GM23248 (cell line): ENCODE measurements around the gene BOLA1.

ENCODE experiments used
- EZH2 ChIP-seq: fragments of 200-600 bp; sonication (generic); IDR thresholded peaks from 2 replicates; pipeline ENCODE4 v1.6.1; 2018; ENCODE audit warnings: antibody characterized with exemption, mild to moderate bottlenecking; ENCODE audit not compliant: insufficient read depth, poor library complexity, severe bottlenecking
- EZH2phosphoT487 ChIP-seq: fragments of 200-600 bp; sonication (generic); IDR thresholded peaks from 2 replicates; pipeline ENCODE4 v1.6.1; 2018; ENCODE audit warnings: antibody characterized with exemption, moderate library complexity, mild to moderate bottlenecking, low read depth; ENCODE audit not compliant: insufficient read depth

DNA sequence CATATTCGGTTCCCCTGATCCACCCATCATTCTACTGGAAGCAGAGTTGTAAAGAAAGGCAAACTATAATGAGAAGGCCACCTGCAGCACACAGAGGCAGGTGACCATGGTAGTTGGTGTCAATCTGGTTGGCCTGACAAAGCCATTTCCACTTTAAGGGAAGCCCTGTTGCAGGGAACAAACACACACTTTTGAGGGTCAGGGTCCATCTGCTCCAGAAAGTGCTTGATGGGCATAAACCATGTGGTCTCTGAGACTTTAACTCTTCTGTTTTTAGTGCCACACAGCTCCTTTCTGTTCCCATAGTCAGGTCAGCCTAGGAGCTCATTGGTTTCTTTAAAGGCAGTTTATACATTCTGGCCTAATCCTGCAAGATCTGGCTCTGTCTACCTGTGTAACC lies 17.5 kb upstream of the BOLA1 start:
- TF ChIP-seq EZH2 (no peak), EZH2phosphoT487 (no peak)
